GM21423 (cell line): Measurements from ENCODE around the gene IGFBP1.
"Not testable (repeated sequence)": the region's sequence is repeated elsewhere in the genome, so short reads cannot be mapped to it uniquely, and the experiment has no call there.

Experiments used
- ATAC-seq: cut with Tn5 transposase; IDR thresholded peaks from one replicate; pipeline ENCODE4 v1.9.1; 2021; ENCODE audit warnings: mild to moderate bottlenecking, moderate library complexity; ENCODE audit not compliant: unreplicated experiment

The IGFBP1 gene

DNA sequence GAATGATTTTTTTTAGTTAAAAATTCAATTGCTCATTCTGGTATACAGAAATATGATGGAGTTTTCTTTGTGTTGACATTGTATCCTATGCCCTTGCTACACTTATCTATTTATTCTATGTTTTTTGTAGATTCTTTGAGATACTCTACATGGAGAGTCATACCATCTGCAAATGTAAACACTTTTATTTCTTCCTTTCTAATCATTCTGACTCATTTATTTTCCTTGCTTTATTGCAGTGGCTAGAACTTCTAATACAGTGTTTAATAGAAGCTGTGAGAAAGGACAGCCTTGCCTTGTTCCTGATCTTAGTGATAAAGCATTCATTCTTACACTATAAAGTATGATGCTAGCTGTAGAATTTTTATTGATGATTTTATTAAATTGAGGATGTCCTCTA, 42.7 kb downstream of the IGFBP1 start:
- ATAC-seq: no peak

GRCh38 chr7:45937301-45937700, 49.0 kb downstream of the IGFBP1 start:
- no peak for ATAC-seq

GRCh38 chr7:45937862-45938261, 49.6 kb downstream of the IGFBP1 start:
- ATAC-seq: no peak

DNA sequence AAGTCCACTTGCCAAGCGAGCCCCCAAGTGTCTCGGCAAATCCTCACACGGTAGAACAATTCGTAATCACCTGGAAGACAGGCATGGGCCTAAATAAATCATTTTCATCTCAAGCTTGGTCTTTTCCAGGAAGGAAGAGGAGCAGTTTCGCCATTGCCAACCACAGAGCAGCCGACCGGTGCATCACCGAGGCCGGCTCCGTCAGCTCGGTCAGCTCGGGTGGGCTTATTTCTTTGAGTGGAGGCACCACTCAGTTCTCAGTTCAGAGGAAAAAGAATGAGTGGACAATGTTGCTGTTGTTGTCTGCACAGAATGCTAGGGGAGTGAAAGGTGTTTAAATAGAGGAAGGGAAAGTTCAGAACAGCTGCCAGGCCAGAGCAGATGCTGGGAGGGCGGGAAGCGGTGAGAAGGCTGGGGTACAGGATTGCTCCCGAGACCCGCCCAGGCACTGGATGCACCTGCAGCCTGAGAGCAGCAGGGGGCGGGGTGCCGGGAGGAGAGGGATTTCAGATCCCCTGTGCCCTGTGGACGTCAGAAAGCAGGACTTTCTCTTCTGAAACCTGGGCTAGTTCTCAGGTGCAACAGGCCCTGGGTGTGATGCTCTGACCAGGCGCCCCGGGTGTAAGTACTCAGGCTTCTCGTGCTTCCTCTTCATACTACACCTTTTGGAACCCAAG, 50.5 kb downstream of the IGFBP1 start:
- no peak for ATAC-seq

DNA sequence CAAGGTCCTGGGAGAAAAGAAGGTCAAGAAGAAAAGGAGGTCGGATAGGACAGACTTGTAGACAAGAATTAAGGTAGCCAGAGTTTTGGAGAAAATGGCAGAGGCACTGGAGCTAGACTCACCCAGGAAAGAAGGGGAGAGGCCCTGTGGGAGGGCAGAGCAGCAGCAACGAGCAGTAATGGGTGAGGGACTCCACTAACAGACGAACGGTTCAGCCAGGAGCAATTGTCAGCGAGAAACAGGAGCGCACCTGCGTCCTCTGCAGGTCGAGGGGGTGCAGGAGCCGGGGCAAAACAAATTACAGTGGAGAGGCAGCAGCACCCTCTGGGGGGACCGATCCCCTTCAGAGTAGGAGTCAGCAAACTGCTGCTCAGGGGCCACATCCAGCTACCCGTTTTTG, 51.3 kb downstream of the IGFBP1 start:
- ATAC-seq: no peak

- not testable (repeated sequence) for ATAC-seq
Observed at GRCh38 chr7:45940237-45940781, 52.0 kb downstream of the IGFBP1 start.

GRCh38 chr7:45940939-45941338, 52.7 kb downstream of the IGFBP1 start:
- no peak for ATAC-seq
